K562 (cell line): Measurements from ENCODE around the gene FRMD1. TPM values are rescaled to one million over a fixed set of nuclear protein-coding genes. Genes with fewer than 3 reads are reported as not detected.

ENCODE experiments used
- ZNF407 ChIP-seq: fragments of 450-650 bp; IDR thresholded peaks from 2 replicates; pipeline ENCODE4 v1.6.1; 2016; ENCODE audit warnings: low read depth
- ZNF717 ChIP-seq: fragments of 250-450 bp; sonication (Bioruptor Pico); IDR thresholded peaks from 2 replicates; pipeline ENCODE4 v1.5.0; 2021
- polyA plus RNA-seq, 8 experiments: library from polyadenylated mRNA; depleted of rRNA in 4 of 8; stranded (reverse) in 5 of 8; unstranded in 3 of 8; fragments of >200 nt; fragmentation: Nextera tagmentation in 2 of 8; fragmentation: Illumina TruSeq in 1 of 8; extraction: Ambion mirVana in 2 of 8; extraction: Trizol in 1 of 8; gene quantifications; 2 replicates each; pipeline versions ENCODE4 v1.2.1 to v1.2.3, GENCODE V29; 2011 to 2014; ENCODE audit warnings: inconsistent platforms in 1 of 8, missing spikeins in 1 of 8
- total RNA-seq, 7 experiments: library from RNA; depleted of rRNA in 6 of 7; stranded (reverse); fragments of >200 nt in 6 of 7; fragmentation: Illumina TruSeq in 2 of 7; extraction: Trizol in 2 of 7; gene quantifications; 2 replicates each; pipeline versions ENCODE4 v1.2.1 to v1.2.3, GENCODE V29; 2011 to 2021; ENCODE audit warnings: low replicate concordance in 1 of 7

FRMD1 gene
- total and polyA plus RNA-seq, 9 of the 15 experiments (the other 6 are each of a cell fraction or from before 2014, with no cell fraction given), result 0.01 to 0.04 (median 0.01) TPM; not detected in 6

GRCh38 chr6:168050881-168051586 is 28.0 kb downstream of the FRMD1 start (continued):
- TF ChIP-seq ZNF407 (no peak), ZNF717 (CRISPR knock-in tag) (no peak)
